Breast epithelium (tissue), 3 donors: ENCODE measurements around the gene SPATA16.

Experiments used
- CTCF ChIP-seq, 3 donors: fragments of 450-650 bp; IDR thresholded peaks; one replicate each; pipeline ENCODE4 v1.5.1; 2016 to 2017; ENCODE audit warnings: antibody characterized with exemption in 3 of 3, mild to moderate bottlenecking in 3 of 3, moderate library complexity in 3 of 3
- POLR2AphosphoS5 ChIP-seq, 3 donors: sonication (generic); formaldehyde crosslinking; IDR thresholded peaks; one replicate each; pipeline ENCODE4 v1.6.1; 2017; ENCODE audit warnings: antibody characterized with exemption in 3 of 3

GRCh38 chr3:173027429-173027828 is 113.6 kb downstream of the SPATA16 start:
- TF ChIP-seq CTCF (IDR thresholded peaks at IDR 0.05) (no peak), POLR2AphosphoS5 (IDR thresholded peaks at IDR 0.05) (no peak)
